ENCODE data around the gene TUFT1.

The TUFT1 gene

GRCh38 chr1:151510957-151511635 lies 29.0 kb upstream of the TUFT1 start, which contains the start of gene CGN:
CGN (plus strand) TSS chr1:151511387; CDS start chr1:151518520, 7,133 bp downstream.
- H3K4me3 ChIP-seq (replicated peaks; ENCODE audit: insufficient read depth, low read length), result peak within 1 kb of the TSS; percentile 58
- peaks cover 4% of the 10 kb centered on the region for H3K27me3 ChIP-seq (ENCODE audit: insufficient read depth, poor library complexity, severe bottlenecking)
- H3K27ac ChIP-seq (replicated peaks), result no peak within 1 kb of the TSS
- peak; percentile 61 to 64 for DNase-seq (ENCODE audit: low read depth in 1 of 2, low spot score in 1 of 2)
- no peak for TF ChIP-seq REST (IDR thresholded peaks at IDR 0.05; ENCODE audit: insufficient replicate concordance, low read depth)
- TF ChIP-seq GABPA (IDR thresholded peaks at IDR 0.05; ENCODE audit: low read depth), result no peak
- no peak for TF ChIP-seq POLR2AphosphoS5 (IDR thresholded peaks at IDR 0.05; ENCODE audit: low read depth)
- TF ChIP-seq CTCF (IDR thresholded peaks at IDR 0.05; ENCODE audit: insufficient read depth, low read length), result no peak
- TF ChIP-seq SPI1 (IDR thresholded peaks at IDR 0.05; ENCODE audit: borderline replicate concordance, low read depth), result no peak

- Histone ChIP-seq H3K4me3 (replicated peaks; ENCODE audit: insufficient read depth, low read length) (peak overlapping the region; percentile 58), H3K27ac (replicated peaks) (no peak overlapping the region), H3K27me3 (ENCODE audit: insufficient read depth, poor library complexity, severe bottlenecking) (peaks cover 4% of the 10 kb centered on the region)
- TF ChIP-seq CTCF (IDR thresholded peaks at IDR 0.05; ENCODE audit: insufficient read depth, low read length), result no peak
- TF ChIP-seq POLR2AphosphoS5 (IDR thresholded peaks at IDR 0.05; ENCODE audit: low read depth), result no peak
- TF ChIP-seq GABPA (IDR thresholded peaks at IDR 0.05; ENCODE audit: low read depth), result no peak
- no peak for TF ChIP-seq SPI1 (IDR thresholded peaks at IDR 0.05; ENCODE audit: borderline replicate concordance, low read depth)
- no peak for TF ChIP-seq REST (IDR thresholded peaks at IDR 0.05; ENCODE audit: insufficient replicate concordance, low read depth)
- peak in 1 of 2 experiments; percentile 19 for DNase-seq (ENCODE audit: low read depth in 1 of 2, low spot score in 1 of 2)
Observed at GRCh38 chr1:151511636-151512215, 28.4 kb upstream of the TUFT1 start.

GRCh38 chr1:151512326-151512725 lies 27.8 kb upstream of the TUFT1 start:
- H3K27ac ChIP-seq (replicated peaks), result no peak overlapping the region
- no peak for TF ChIP-seq GABPA (IDR thresholded peaks at IDR 0.05; ENCODE audit: low read depth)
- TF ChIP-seq SPI1 (IDR thresholded peaks at IDR 0.05; ENCODE audit: borderline replicate concordance, low read depth), result no peak
- no peak for TF ChIP-seq CTCF (IDR thresholded peaks at IDR 0.05; ENCODE audit: insufficient read depth, low read length)
- no peak for TF ChIP-seq POLR2AphosphoS5 (IDR thresholded peaks at IDR 0.05; ENCODE audit: low read depth)
- no peak for TF ChIP-seq REST (IDR thresholded peaks at IDR 0.05; ENCODE audit: insufficient replicate concordance, low read depth)
- H3K27me3 ChIP-seq (ENCODE audit: insufficient read depth, poor library complexity, severe bottlenecking), result peaks cover 4% of the 10 kb centered on the region
- no peak for DNase-seq (ENCODE audit: low read depth in 1 of 2, low spot score in 1 of 2)
- H3K4me3 ChIP-seq (replicated peaks; ENCODE audit: insufficient read depth, low read length), result no peak overlapping the region; the same call in 1 of the 2 replicates

All from HL-60 (cell line).